HEK293 (cell line): ENCODE results near the gene SEC16A.

ENCODE experiments used
- CTCF ChIA-PET: fragments of 350-600 bp; formaldehyde crosslinking; extraction: SDS; loops from one replicate; lab custom pipeline; 2021; ENCODE audit warnings: antibody characterized with exemption; lab: Yijun Ruan, JAX
- POLR2A ChIA-PET: fragments of 300-600 bp; formaldehyde crosslinking; extraction: SDS; loops from one replicate; lab custom pipeline; 2020; ENCODE audit warnings: antibody characterized with exemption, inconsistent platforms; lab: Yijun Ruan, JAX
- H3K27ac ChIP-seq: fragments of 200-500 bp; sonication (Bioruptor generic); 2 replicates; pipeline ENCODE4 v1.5.1; 2014; ENCODE audit warnings: low read depth, low read length, control low read depth, inconsistent platforms; ENCODE audit errors: extremely low read depth
- H3K36me3 ChIP-seq, 2 experiments: fragments of 200-500 bp in 1 of 2; sonication (Bioruptor generic) in 1 of 2; 1 replicate in 1 of 2; 2 replicates in 1 of 2; pipeline ENCODE4 v1.5.1; 2014 to 2017; ENCODE audit warnings: inconsistent platforms in 2 of 2, low read length in 2 of 2; ENCODE audit not compliant: control insufficient read depth in 2 of 2, insufficient read depth in 1 of 2
- H3K4me1 ChIP-seq: fragments of 200-500 bp; sonication (Bioruptor generic); 2 replicates; pipeline ENCODE4 v1.5.1; 2014; ENCODE audit warnings: mild to moderate bottlenecking, low read length, inconsistent platforms; ENCODE audit not compliant: control insufficient read depth, insufficient read depth
- H3K4me3 ChIP-seq: 2 replicates; pipeline ENCODE4 v1.5.1; 2011; ENCODE audit warnings: low read depth, mild to moderate bottlenecking, control low read depth, low read length, moderate library complexity
- H3K9me3 ChIP-seq: fragments of 200-500 bp; sonication (Bioruptor generic); 2 replicates; pipeline ENCODE4 v1.5.1; 2014; ENCODE audit warnings: low read depth, low read length, inconsistent platforms; ENCODE audit not compliant: control insufficient read depth, insufficient read depth
- AEBP2 ChIP-seq: fragments of 450-650 bp; formaldehyde crosslinking; IDR thresholded peaks from 2 replicates; pipeline ENCODE4 v1.5.1; 2016; ENCODE audit warnings: missing biosample characterization, missing genetic modification characterization, borderline replicate concordance
- BCL6B ChIP-seq: fragments of 450-650 bp; formaldehyde crosslinking; IDR thresholded peaks from 2 replicates; pipeline ENCODE4 v1.5.1; 2017; ENCODE audit warnings: missing biosample characterization, missing genetic modification characterization
- HOXC10 ChIP-seq: sonication (generic); formaldehyde crosslinking; IDR thresholded peaks from 2 replicates; pipeline ENCODE4 v1.8.1; 2023; ENCODE audit warnings: mild to moderate bottlenecking, missing genetic modification reagents
- IKZF3 ChIP-seq: fragments of 450-650 bp; IDR thresholded peaks from 2 replicates; pipeline ENCODE4 v1.5.0; 2018; ENCODE audit warnings: missing biosample characterization, mild to moderate bottlenecking, missing genetic modification characterization, moderate library complexity
- PRDM10 ChIP-seq: fragments of 450-650 bp; formaldehyde crosslinking; IDR thresholded peaks from 2 replicates; pipeline ENCODE4 v1.5.1; 2016; ENCODE audit warnings: missing biosample characterization, missing genetic modification characterization
- PRDM6 ChIP-seq: fragments of 450-650 bp; formaldehyde crosslinking; IDR thresholded peaks from 2 replicates; pipeline ENCODE4 v1.5.1; 2017; ENCODE audit warnings: missing biosample characterization, missing genetic modification characterization
- ZBTB7A ChIP-seq: fragments of 450-650 bp; formaldehyde crosslinking; IDR thresholded peaks from 2 replicates; pipeline ENCODE4 v1.5.1; 2016; ENCODE audit warnings: low read depth, missing biosample characterization, missing genetic modification characterization
- ZNF16 ChIP-seq: fragments of 450-650 bp; formaldehyde crosslinking; IDR thresholded peaks from 2 replicates; pipeline ENCODE4 v1.5.1; 2016; ENCODE audit warnings: low read depth, missing biosample characterization, missing genetic modification characterization
- ZNF169 ChIP-seq: fragments of 450-650 bp; formaldehyde crosslinking; IDR thresholded peaks from 2 replicates; pipeline ENCODE4 v1.5.1; 2016; ENCODE audit warnings: missing biosample characterization, missing genetic modification characterization
- ZNF184 ChIP-seq: fragments of 450-650 bp; IDR thresholded peaks from 2 replicates; pipeline ENCODE4 v1.5.1; 2018; ENCODE audit warnings: missing biosample characterization, mild to moderate bottlenecking, missing genetic modification characterization
- ZNF202 ChIP-seq: fragments of 450-650 bp; formaldehyde crosslinking; IDR thresholded peaks from 2 replicates; pipeline ENCODE4 v1.5.1; 2016; ENCODE audit warnings: missing biosample characterization, missing genetic modification characterization, borderline replicate concordance
- ZNF221 ChIP-seq: fragments of 450-650 bp; formaldehyde crosslinking; IDR thresholded peaks from 2 replicates; pipeline ENCODE4 v1.5.1; 2017; ENCODE audit warnings: missing biosample characterization, missing genetic modification characterization, borderline replicate concordance
- ZNF274 ChIP-seq, 2 experiments: fragments of 200-500 bp in 1 of 2; fragments of 450-650 bp in 1 of 2; sonication (Bioruptor generic) in 1 of 2; formaldehyde crosslinking in 1 of 2; IDR thresholded peaks; 2 replicates each; pipeline versions ENCODE4 v1.5.1 to v1.6.1; 2014 to 2016; ENCODE audit warnings: borderline replicate concordance in 1 of 2, inconsistent platforms in 1 of 2, low read length in 1 of 2, missing biosample characterization in 1 of 2, missing genetic modification characterization in 1 of 2
- ZNF324 ChIP-seq: fragments of 450-650 bp; formaldehyde crosslinking; IDR thresholded peaks from 2 replicates; pipeline ENCODE4 v1.5.1; 2016; ENCODE audit warnings: missing biosample characterization, missing genetic modification characterization
- ZNF335 ChIP-seq: fragments of 450-650 bp; formaldehyde crosslinking; conservative IDR thresholded peaks from 2 replicates; pipeline ENCODE4 v1.5.1; 2016; ENCODE audit warnings: missing biosample characterization, missing genetic modification characterization
- ZNF555 ChIP-seq: fragments of 450-650 bp; formaldehyde crosslinking; conservative IDR thresholded peaks from 2 replicates; pipeline ENCODE4 v1.5.1; 2017; ENCODE audit warnings: missing biosample characterization, mild to moderate bottlenecking, missing genetic modification characterization, inconsistent platforms
- ZNF660 ChIP-seq: fragments of 450-650 bp; IDR thresholded peaks from 2 replicates; pipeline ENCODE4 v1.5.1; 2018; ENCODE audit warnings: missing biosample characterization, mild to moderate bottlenecking, missing genetic modification characterization
- ZNF76 ChIP-seq: fragments of 450-650 bp; formaldehyde crosslinking; IDR thresholded peaks from 2 replicates; pipeline ENCODE4; 2016; ENCODE audit warnings: low read depth, missing biosample characterization, missing genetic modification characterization, borderline replicate concordance

Gene SEC16A

GRCh38 chr9:136488247-136489214 is 5.7 kb upstream of the SEC16A start (continued):
- TF ChIP-seq ZNF324 (tag by site-specific recombination) (0 out of 2 replicates have a peak, but pooled peaks have one; percentile 18), ZNF184 (tag by site-specific recombination) (0 out of 2 replicates have a peak, but pooled peaks have one; percentile 19), PRDM10 (tag by site-specific recombination) (peak; percentile 71), BCL6B (tag by site-specific recombination) (no peak)

GRCh38 chr9:136487672-136488071 is 4.8 kb upstream of the SEC16A start:
- Histone ChIP-seq H3K9me3 (no peaks in the 10 kb centered on the region), H3K4me3 (no peak overlapping the region), H3K27ac (no peak overlapping the region), H3K4me1 (no peaks in the 10 kb centered on the region; the same call in 1 of the 2 replicates), H3K36me3 (no peaks in the 10 kb centered on the region)
- CTCF ChIA-PET, result interaction anchor here (0.6 to 9.1 kb wide), 30 partner anchors 9 to 218 kb away, joined by 3 to 360 read pairs (median 5); no protein-coding TSS in a partner anchor
- TF ChIP-seq IKZF3 (tag by site-specific recombination) (no peak), ZNF221 (tag by site-specific recombination) (no peak), ZNF555 (no peak), PRDM6 (tag by site-specific recombination) (no peak), ZNF76 (no peak), AEBP2 (tag by site-specific recombination) (no peak), ZNF660 (no peak), ZNF202 (tag by site-specific recombination) (no peak), ZNF169 (tag by site-specific recombination) (no peak), ZNF16 (tag by site-specific recombination) (no peak), HOXC10 (CRISPR knock-in tag) (no peak), ZNF335 (tag by site-specific recombination) (no peak), ZNF274 (IDR thresholded peaks at IDR 0.05; ENCODE audit: low read length) (no peak), ZNF274 (tag by site-specific recombination; IDR thresholded peaks at IDR 0.05; ENCODE audit: borderline replicate concordance) (no peak), ZBTB7A (tag by site-specific recombination) (no peak)
- POLR2A ChIA-PET, result interaction anchor here (0.5 to 2.5 kb wide), 3 partner anchors 11 to 663 kb away, joined by 3 to 7 read pairs (median 6); no protein-coding TSS in a partner anchor
